GM21526 (cell line): ENCODE measurements around the gene PIP4P1.

Experiments
- ATAC-seq: cut with Tn5 transposase; IDR thresholded peaks from one replicate; pipeline ENCODE4 v1.9.1; 2021; ENCODE audit warnings: moderate library complexity; ENCODE audit not compliant: unreplicated experiment, low FRiP score

PIP4P1 gene

GRCh38 chr14:20412411-20412810, 48.8 kb downstream of the PIP4P1 start:
- ATAC-seq = peak; percentile 46

GRCh38 chr14:20409226-20409625, 52.0 kb downstream of the PIP4P1 start:
- no peak for ATAC-seq
